ENCODE data around the gene PSMG3.

The PSMG3 gene

DNA sequence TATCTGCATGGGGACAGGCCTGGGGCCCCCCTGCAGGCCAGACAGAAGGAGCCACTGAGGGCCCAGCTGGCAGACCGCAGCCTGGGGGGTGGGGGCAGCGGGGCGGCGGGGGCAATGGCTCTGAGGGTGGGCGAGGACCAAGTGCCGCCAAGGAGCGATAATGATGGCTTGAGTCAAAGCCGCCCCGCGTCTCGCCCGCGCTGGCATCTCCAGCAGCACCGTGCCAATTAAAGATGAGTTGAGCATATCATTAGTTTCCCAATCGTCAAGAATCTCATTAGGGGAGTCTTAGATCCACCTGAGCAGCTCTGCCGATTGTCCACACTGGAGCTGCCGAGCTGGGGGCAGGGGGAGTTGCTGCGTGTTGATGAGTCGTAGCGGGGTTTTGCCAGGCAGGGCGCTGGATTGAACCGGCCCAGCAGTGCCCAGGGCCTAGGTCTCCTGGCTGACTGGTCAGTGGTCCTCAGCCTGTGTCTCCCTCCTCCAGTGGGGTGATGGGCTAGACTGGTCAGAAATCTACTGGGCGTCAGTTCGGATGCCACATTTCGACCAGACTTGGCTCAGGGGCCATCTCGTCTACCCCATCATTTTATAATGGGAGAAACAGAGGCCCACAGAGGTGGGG is 41.0 kb upstream of the PSMG3 start:
- no peak overlapping the region for H3K4me3 Mint-ChIP-seq
- TF ChIP-seq, protein P1, sequence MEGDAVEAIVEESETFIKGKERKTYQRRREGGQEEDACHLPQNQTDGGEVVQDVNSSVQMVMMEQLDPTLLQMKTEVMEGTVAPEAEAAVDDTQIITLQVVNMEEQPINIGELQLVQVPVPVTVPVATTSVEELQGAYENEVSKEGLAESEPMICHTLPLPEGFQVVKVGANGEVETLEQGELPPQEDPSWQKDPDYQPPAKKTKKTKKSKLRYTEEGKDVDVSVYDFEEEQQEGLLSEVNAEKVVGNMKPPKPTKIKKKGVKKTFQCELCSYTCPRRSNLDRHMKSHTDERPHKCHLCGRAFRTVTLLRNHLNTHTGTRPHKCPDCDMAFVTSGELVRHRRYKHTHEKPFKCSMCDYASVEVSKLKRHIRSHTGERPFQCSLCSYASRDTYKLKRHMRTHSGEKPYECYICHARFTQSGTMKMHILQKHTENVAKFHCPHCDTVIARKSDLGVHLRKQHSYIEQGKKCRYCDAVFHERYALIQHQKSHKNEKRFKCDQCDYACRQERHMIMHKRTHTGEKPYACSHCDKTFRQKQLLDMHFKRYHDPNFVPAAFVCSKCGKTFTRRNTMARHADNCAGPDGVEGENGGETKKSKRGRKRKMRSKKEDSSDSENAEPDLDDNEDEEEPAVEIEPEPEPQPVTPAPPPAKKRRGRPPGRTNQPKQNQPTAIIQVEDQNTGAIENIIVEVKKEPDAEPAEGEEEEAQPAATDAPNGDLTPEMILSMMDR (IDR thresholded peaks at IDR 0.05): no peak
- H3K9me3 Mint-ChIP-seq: peaks cover 11% of the 10 kb centered on the region
- peaks cover 31% of the 10 kb centered on the region for H3K4me1 Mint-ChIP-seq
- DNase-seq: no peak
- H3K27me3 Mint-ChIP-seq (ENCODE audit: low read depth, poor library complexity): peaks cover 33% of the 10 kb centered on the region
- no peak overlapping the region for H3K27ac Mint-ChIP-seq
- no peaks in the 10 kb centered on the region for H3K36me3 Mint-ChIP-seq (ENCODE audit: low read depth)

DNA sequence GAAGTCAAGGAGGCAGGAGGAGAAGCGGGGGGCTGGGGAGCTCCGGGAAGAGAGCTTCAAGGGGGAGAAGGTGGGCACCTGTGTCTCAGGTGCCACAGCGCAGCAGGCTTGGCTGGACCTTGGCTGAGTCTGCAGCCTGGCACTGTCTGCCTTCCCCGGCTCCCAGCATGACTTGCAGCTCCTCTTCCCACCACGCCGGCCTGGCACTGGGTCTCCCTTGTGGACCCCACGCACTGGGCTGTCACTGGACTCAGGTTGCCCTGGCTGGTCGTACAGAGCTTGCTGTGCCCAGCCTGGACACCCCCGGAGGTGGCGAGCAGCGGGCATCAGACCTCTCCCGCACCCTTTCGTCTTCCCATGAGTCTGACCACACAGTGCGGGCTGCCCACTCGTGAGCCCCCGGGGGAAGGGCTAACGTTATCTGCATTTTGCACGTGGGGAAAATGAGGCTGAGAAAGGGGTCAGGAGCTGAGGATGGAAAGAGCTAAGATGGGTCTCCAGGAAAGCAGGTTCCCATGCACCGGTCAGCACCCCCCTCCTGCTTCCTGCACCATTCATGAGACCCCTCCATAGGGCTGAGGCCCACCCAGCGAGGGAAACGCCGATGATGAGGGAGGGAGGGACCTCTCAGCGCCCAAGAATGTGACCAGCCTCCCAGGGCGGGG is 40.3 kb upstream of the PSMG3 start:
- peaks cover 34% of the 10 kb centered on the region for H3K27me3 Mint-ChIP-seq (ENCODE audit: low read depth, poor library complexity)
- H3K4me1 Mint-ChIP-seq: peaks cover 31% of the 10 kb centered on the region

DNA sequence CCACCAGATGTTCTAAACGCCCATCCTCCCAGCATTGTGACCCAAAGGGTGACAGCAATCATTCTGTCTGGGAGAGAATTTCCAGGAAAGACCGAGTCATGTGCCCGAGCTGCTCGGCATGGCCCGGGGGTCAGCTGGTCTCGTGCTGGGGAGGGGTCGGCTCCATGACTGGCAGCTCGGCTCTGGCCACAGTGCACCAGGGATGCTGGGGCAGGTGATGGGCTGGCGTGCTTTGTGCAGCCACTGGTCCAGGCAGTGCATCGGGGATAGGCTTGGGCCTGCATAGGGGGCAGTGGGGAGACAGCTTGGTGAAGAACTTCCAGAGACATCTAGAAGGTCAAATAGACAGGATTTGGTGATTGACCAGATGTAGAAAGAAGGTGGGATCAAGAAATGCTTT is 39.2 kb upstream of the PSMG3 start:
- Mint-ChIP-seq H3K36me3 (ENCODE audit: low read depth) (no peaks in the 10 kb centered on the region), H3K27me3 (ENCODE audit: low read depth, poor library complexity) (peaks cover 26% of the 10 kb centered on the region)

More for the DNA sequence above, 40.3 kb upstream of the PSMG3 start:
- DNase-seq: no peak
- peaks cover 10% of the 10 kb centered on the region for H3K9me3 Mint-ChIP-seq
- H3K4me3 Mint-ChIP-seq: no peak overlapping the region
- H3K27ac Mint-ChIP-seq: no peak overlapping the region
- TF ChIP-seq, protein P1 (IDR thresholded peaks at IDR 0.05): no peak
- H3K36me3 Mint-ChIP-seq (ENCODE audit: low read depth): no peaks in the 10 kb centered on the region

DNA sequence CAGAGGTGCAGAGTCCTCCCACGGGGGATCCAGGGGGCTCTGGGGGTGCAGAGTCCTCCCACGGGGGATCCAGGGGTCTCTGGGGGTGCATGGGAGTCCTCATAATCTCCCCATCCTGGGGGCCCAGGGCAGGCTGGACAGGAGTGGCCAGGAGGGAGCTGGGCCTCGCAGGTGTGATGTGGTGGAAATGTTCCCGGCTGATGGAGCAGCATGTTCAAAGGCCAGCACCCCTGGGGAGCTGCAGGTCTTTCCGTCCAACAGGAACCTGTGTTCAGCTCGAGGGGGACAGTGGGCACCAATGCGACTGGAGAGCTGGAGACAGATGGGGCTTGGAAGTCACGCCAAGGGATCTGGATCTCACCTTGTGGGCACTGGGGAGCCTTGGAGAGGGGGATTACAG is 38.5 kb upstream of the PSMG3 start:
- peaks cover 36% of the 10 kb centered on the region for H3K4me1 Mint-ChIP-seq
- DNase-seq: no peak
- TF ChIP-seq, protein P1 (IDR thresholded peaks at IDR 0.05): no peak
- H3K9me3 Mint-ChIP-seq: no peaks in the 10 kb centered on the region
- no peak overlapping the region for H3K27ac Mint-ChIP-seq
- H3K4me3 Mint-ChIP-seq: no peak overlapping the region
- H3K36me3 Mint-ChIP-seq (ENCODE audit: low read depth): no peaks in the 10 kb centered on the region
- peaks cover 26% of the 10 kb centered on the region for H3K27me3 Mint-ChIP-seq (ENCODE audit: low read depth, poor library complexity)

More for the DNA sequence above, 39.2 kb upstream of the PSMG3 start:
- Mint-ChIP-seq H3K9me3 (no peaks in the 10 kb centered on the region), H3K27ac (no peak overlapping the region), H3K4me3 (no peak overlapping the region), H3K4me1 (peaks cover 34% of the 10 kb centered on the region)
- no peak for DNase-seq
- TF ChIP-seq, protein P1 (IDR thresholded peaks at IDR 0.05): no peak

DNA sequence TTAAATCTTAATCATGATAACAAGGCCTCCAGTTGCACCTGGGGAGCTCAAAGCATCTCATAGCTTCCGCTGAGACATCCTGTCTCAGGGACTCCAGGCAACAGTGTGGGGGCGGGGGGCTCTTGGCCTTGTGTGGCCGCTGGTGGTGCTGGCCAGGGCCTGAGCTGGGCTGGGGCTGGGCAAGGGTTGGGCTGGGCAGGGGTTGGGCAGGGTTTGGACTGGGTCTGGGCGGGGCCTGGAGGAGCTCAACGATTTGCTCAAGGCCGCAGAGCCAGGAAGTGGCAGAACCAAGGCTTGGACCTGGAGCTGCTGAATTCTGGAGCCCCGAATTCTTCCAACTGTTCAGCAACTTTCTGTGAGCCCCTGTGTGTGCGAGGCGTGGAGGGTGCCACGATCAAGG is 37.9 kb upstream of the PSMG3 start:
- TF ChIP-seq, protein P1 (IDR thresholded peaks at IDR 0.05): no peak
- H3K36me3 Mint-ChIP-seq (ENCODE audit: low read depth): no peaks in the 10 kb centered on the region
- peaks cover 36% of the 10 kb centered on the region for H3K4me1 Mint-ChIP-seq
- no peak for DNase-seq
- no peak overlapping the region for H3K27ac Mint-ChIP-seq
- no peak overlapping the region for H3K4me3 Mint-ChIP-seq
- no peaks in the 10 kb centered on the region for H3K9me3 Mint-ChIP-seq
- peaks cover 24% of the 10 kb centered on the region for H3K27me3 Mint-ChIP-seq (ENCODE audit: low read depth, poor library complexity)

DNA sequence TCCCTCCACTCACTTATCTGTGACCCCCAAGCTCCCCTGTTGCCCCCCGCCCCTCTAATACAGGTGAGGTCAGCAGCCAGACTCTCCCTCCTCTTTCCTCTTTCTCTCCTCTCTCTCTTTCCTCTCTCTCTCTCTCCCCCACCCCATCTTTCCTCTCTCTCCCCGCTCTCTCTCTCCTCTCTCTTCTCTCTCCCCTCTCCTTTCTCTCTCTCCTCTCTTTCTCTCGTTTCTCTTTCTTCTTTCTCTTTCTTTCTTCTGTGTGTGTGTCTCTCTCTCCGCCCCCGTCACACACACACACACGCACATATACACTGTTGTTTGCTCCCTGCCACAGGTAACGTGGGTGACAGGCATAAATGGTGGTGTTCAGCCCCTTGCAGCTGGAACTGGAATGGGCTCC is 37.2 kb upstream of the PSMG3 start:
- Mint-ChIP-seq H3K4me3 (no peak overlapping the region), H3K36me3 (ENCODE audit: low read depth) (no peaks in the 10 kb centered on the region), H3K27me3 (ENCODE audit: low read depth, poor library complexity) (peaks cover 19% of the 10 kb centered on the region), H3K27ac (no peak overlapping the region), H3K4me1 (peaks cover 33% of the 10 kb centered on the region), H3K9me3 (no peaks in the 10 kb centered on the region)
- DNase-seq: no peak
- TF ChIP-seq, protein P1 (IDR thresholded peaks at IDR 0.05): no peak

All from nephron progenitor cell (in vitro differentiated cells).